OCI-LY3 (cell line): Measurements from ENCODE around the gene PRMT7.

ENCODE experiments used
- CTCF ChIP-seq: fragments of 200-600, 300-600 bp; sonication (generic); IDR thresholded peaks from 2 replicates; pipeline ENCODE4 v1.5.1; 2014; ENCODE audit warnings: antibody characterized with exemption, low read length, low read depth
- EZH2phosphoT487 ChIP-seq: fragments of 200-600 bp; shearing (Covaris generic); IDR thresholded peaks from 2 replicates; pipeline ENCODE4 v1.6.1; 2018; ENCODE audit warnings: antibody characterized with exemption, mixed run types, low read depth

DNA sequence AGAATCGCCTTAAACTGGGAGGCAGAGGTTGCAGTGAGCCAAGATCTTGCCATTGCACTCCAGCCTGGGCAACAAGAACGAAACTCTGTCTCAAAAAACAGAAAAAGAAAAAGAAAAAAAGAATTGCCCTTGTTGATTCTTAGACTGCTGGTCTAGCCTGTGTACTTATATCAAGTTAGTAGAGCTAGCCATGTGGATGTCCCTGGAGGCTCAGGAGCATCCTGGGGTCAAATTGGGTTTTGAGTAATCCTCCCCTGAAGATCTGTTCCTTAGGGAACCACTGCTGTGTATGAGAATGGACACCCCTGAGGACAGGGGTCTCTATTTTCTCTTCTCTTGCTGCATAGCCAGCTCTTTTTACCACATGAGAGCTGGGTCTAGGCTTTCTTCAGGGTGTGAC is 21.6 kb upstream of the PRMT7 start:
- no peak for TF ChIP-seq CTCF
- no peak for TF ChIP-seq EZH2phosphoT487
